Mesendoderm (in vitro differentiated cells): ENCODE data around the gene GNAL.

Experiments used
- DNase-seq: peaks from one replicate; pipeline ENCODE4 v3.0.0; 2013
- H2AK5ac ChIP-seq: 2 replicates; pipeline ENCODE4 v1.6.1; 2013; ENCODE audit warnings: low read length, inconsistent platforms
- H2BK120ac ChIP-seq: 2 replicates; pipeline ENCODE4 v1.6.1; 2013; ENCODE audit warnings: low read depth, mild to moderate bottlenecking, low read length, moderate library complexity, mixed read lengths
- H2BK15ac ChIP-seq: replicated peaks from 2 replicates; pipeline ENCODE4 v1.6.1; 2013; ENCODE audit warnings: low read depth, mild to moderate bottlenecking, moderate library complexity
- H2BK5ac ChIP-seq: 2 replicates; pipeline ENCODE4 v1.6.1; 2013; ENCODE audit warnings: low read length, inconsistent platforms
- H3K18ac ChIP-seq: 2 replicates; pipeline ENCODE4 v1.6.1; 2013; ENCODE audit warnings: mild to moderate bottlenecking, low read length, mixed read lengths
- H3K23ac ChIP-seq: one replicate; pipeline ENCODE4 v1.6.1; 2013; ENCODE audit warnings: low read length
- H3K27ac ChIP-seq: 2 replicates; pipeline ENCODE4 v1.5.1; 2013; ENCODE audit warnings: low read depth, mild to moderate bottlenecking, inconsistent platforms, low read length, moderate library complexity
- H3K27me3 ChIP-seq: 2 replicates; pipeline ENCODE4 v1.6.1; 2013; ENCODE audit warnings: low read length, control low read depth, mild to moderate bottlenecking, inconsistent platforms; ENCODE audit not compliant: insufficient read depth, poor library complexity
- H3K36me3 ChIP-seq: 2 replicates; pipeline ENCODE4 v1.6.1; 2013; ENCODE audit warnings: low read length, inconsistent platforms; ENCODE audit not compliant: control insufficient read depth, insufficient read depth
- H3K4ac ChIP-seq: one replicate; pipeline ENCODE4 v1.6.1; 2013; ENCODE audit warnings: low read depth, mild to moderate bottlenecking, low read length, moderate library complexity
- H3K4me1 ChIP-seq: 2 replicates; pipeline ENCODE4 v1.6.1; 2013; ENCODE audit warnings: low read depth, low read length, inconsistent platforms; ENCODE audit not compliant: control insufficient read depth
- H3K4me2 ChIP-seq: 2 replicates; pipeline ENCODE4 v1.6.1; 2013; ENCODE audit warnings: low read length
- H3K4me3 ChIP-seq: 2 replicates; pipeline ENCODE4 v1.5.1; 2013; ENCODE audit warnings: mild to moderate bottlenecking, low read length
- H3K56ac ChIP-seq: one replicate; pipeline ENCODE4 v1.6.1; 2013; ENCODE audit warnings: low read length
- H3K79me1 ChIP-seq: 2 replicates; pipeline ENCODE4 v1.6.1; 2013; ENCODE audit warnings: low read length, inconsistent platforms
- H3K79me2 ChIP-seq: 2 replicates; pipeline ENCODE4 v1.6.1; 2013; ENCODE audit warnings: mild to moderate bottlenecking, low read length; ENCODE audit not compliant: control insufficient read depth, insufficient read depth
- H3K9ac ChIP-seq: 2 replicates; pipeline ENCODE4 v1.6.1; 2013; ENCODE audit warnings: low read length, inconsistent platforms
- H4K5ac ChIP-seq: one replicate; pipeline ENCODE4 v1.6.1; 2013; ENCODE audit warnings: low read length
- H4K8ac ChIP-seq: one replicate; pipeline ENCODE4 v1.6.1; 2013; ENCODE audit warnings: low read depth, mild to moderate bottlenecking, control low read depth, low read length, moderate library complexity
- WGBS: extraction: QIAGEN DNeasy Blood & Tissue Kit; methylation state at CpG from one replicate; pipeline ENCODE4 v1.1.7; 2013; ENCODE audit warnings: low lambda C conversion rate, missing lambda C conversion rate; ENCODE audit not compliant: insufficient coverage; ENCODE audit errors: extremely low coverage; 5-methylcytosine and 5-hydroxymethylcytosine counted together

GNAL gene

GRCh38 chr18:11775436-11776174 lies 86.5 kb downstream of the GNAL start:
- H3K79me1 ChIP-seq = no peaks in the 10 kb centered on the region
- no peak overlapping the region for H2BK15ac ChIP-seq
- no peak overlapping the region for H3K9ac ChIP-seq
- no peak overlapping the region for H4K5ac ChIP-seq
- no peak overlapping the region for H4K8ac ChIP-seq
- H3K36me3 ChIP-seq = no peaks in the 10 kb centered on the region
- no peak overlapping the region for H3K18ac ChIP-seq
- no CpG with 5 or more reads among the region's 16 CpGs for WGBS
- no peak for DNase-seq
- H2BK5ac ChIP-seq = no peak overlapping the region
- no peaks in the 10 kb centered on the region for H3K27me3 ChIP-seq
- peaks cover 2% of the 10 kb centered on the region for H3K4me1 ChIP-seq
- no peak overlapping the region for H3K4me2 ChIP-seq
- H3K4me3 ChIP-seq = no peak overlapping the region
- no peak overlapping the region for H2BK120ac ChIP-seq
- no peak overlapping the region for H2AK5ac ChIP-seq
- no peak overlapping the region for H3K4ac ChIP-seq
- no peaks in the 10 kb centered on the region for H3K79me2 ChIP-seq
- H3K27ac ChIP-seq = no peak overlapping the region
- H3K56ac ChIP-seq = no peak overlapping the region
- H3K23ac ChIP-seq = no peak overlapping the region

- H4K8ac ChIP-seq = no peak overlapping the region
- H3K79me1 ChIP-seq = no peaks in the 10 kb centered on the region
- no peak overlapping the region for H2BK15ac ChIP-seq
- no peak overlapping the region for H2AK5ac ChIP-seq
- H3K23ac ChIP-seq = no peak overlapping the region
- no peak overlapping the region for H2BK120ac ChIP-seq
- H3K27me3 ChIP-seq = no peaks in the 10 kb centered on the region
- H3K27ac ChIP-seq = no peak overlapping the region
- peaks cover 10% of the 10 kb centered on the region for H3K4me1 ChIP-seq
- H3K4me2 ChIP-seq = no peak overlapping the region
- no peaks in the 10 kb centered on the region for H3K36me3 ChIP-seq
- H3K4me3 ChIP-seq = no peak overlapping the region
- no peak overlapping the region for H4K5ac ChIP-seq
- no peak overlapping the region for H3K56ac ChIP-seq
- H3K18ac ChIP-seq = no peak overlapping the region
- no CpG with 5 or more reads among the region's 5 CpGs for WGBS
- DNase-seq = no peak
- no peak overlapping the region for H3K9ac ChIP-seq
- no peak overlapping the region for H3K4ac ChIP-seq
- H3K79me2 ChIP-seq = no peaks in the 10 kb centered on the region
- H2BK5ac ChIP-seq = no peak overlapping the region
Observed at GRCh38 chr18:11780042-11780441, 91.0 kb downstream of the GNAL start.

- no peak overlapping the region for H3K23ac ChIP-seq
- H2AK5ac ChIP-seq = peak overlapping the region; percentile 3
- no peaks in the 10 kb centered on the region for H3K36me3 ChIP-seq
- no peak overlapping the region for H3K9ac ChIP-seq
- WGBS = no CpG with 5 or more reads among the region's 7 CpGs
- H2BK120ac ChIP-seq = no peak overlapping the region
- DNase-seq = peak; percentile 64
- no peaks in the 10 kb centered on the region for H3K79me1 ChIP-seq
- no peaks in the 10 kb centered on the region for H3K79me2 ChIP-seq
- no peak overlapping the region for H3K4ac ChIP-seq
- H2BK5ac ChIP-seq = peak overlapping the region; percentile 75
- H3K27ac ChIP-seq = no peak overlapping the region
- no peak overlapping the region for H3K18ac ChIP-seq
- no peak overlapping the region for H4K8ac ChIP-seq
- peaks cover 19% of the 10 kb centered on the region for H3K4me1 ChIP-seq
- H3K56ac ChIP-seq = peak overlapping the region; percentile 56
- no peak overlapping the region for H3K4me2 ChIP-seq
- H4K5ac ChIP-seq = no peak overlapping the region
- H2BK15ac ChIP-seq = no peak overlapping the region
- H3K27me3 ChIP-seq = no peaks in the 10 kb centered on the region
- no peak overlapping the region for H3K4me3 ChIP-seq
Observed at GRCh38 chr18:11783716-11784331, 94.8 kb downstream of the GNAL start.

DNA sequence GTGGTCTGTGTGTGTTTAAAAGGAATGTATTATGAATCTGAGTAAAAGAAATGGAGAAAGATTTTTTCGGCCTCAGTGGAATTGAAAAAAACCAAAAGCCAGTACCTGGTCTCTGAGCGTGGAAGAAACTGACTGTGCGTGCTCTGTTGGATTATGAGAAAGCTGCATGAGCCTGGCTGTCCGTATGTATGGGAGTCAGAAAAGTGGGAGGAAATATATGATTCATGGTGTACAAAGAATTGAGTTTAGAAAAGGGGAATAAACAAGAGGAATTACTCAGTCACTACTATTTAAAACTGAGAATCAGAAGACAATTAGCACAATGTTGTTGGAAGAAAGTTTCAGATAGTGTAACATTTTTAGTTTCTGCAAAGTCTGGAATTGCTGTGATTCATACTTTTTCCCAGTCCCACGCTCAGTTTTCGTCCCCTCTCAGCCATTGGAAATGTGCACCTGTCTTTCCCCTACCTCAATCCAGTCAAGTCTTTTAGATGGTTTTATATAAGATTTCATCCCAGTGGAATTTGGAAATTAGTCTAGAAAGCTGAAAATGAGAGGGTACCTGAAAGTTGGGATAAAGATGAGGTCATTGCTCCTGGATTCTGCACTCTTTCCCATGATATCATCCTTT lies 95.7 kb downstream of the GNAL start:
- Histone ChIP-seq H2BK120ac (no peak overlapping the region), H3K4me2 (no peak overlapping the region), H3K27me3 (no peaks in the 10 kb centered on the region), H3K4me3 (no peak overlapping the region), H2BK15ac (no peak overlapping the region), H2BK5ac (no peak overlapping the region), H3K9ac (no peak overlapping the region), H3K79me2 (no peaks in the 10 kb centered on the region), H3K56ac (peak overlapping the region; percentile 2), H3K18ac (peak overlapping the region; percentile 80), H4K8ac (no peak overlapping the region), H3K4ac (peak overlapping the region; percentile 55), H3K27ac (no peak overlapping the region), H3K23ac (no peak overlapping the region), H2AK5ac (no peak overlapping the region), H3K79me1 (no peaks in the 10 kb centered on the region), H3K36me3 (no peaks in the 10 kb centered on the region), H3K4me1 (peaks cover 22% of the 10 kb centered on the region), H4K5ac (no peak overlapping the region)
- WGBS = no CpG with 5 or more reads among the region's 6 CpGs
- DNase-seq = no peak

- peak overlapping the region; percentile 73 for H3K56ac ChIP-seq
- H3K23ac ChIP-seq = no peak overlapping the region
- H3K79me2 ChIP-seq = no peaks in the 10 kb centered on the region
- no peaks in the 10 kb centered on the region for H3K27me3 ChIP-seq
- no peaks in the 10 kb centered on the region for H3K79me1 ChIP-seq
- no peak overlapping the region for H2AK5ac ChIP-seq
- H3K18ac ChIP-seq = peak overlapping the region; percentile 80
- peaks cover 23% of the 10 kb centered on the region for H3K4me1 ChIP-seq
- no peak overlapping the region for H2BK15ac ChIP-seq
- no peak overlapping the region for H3K4ac ChIP-seq
- peak; percentile 60 for DNase-seq
- peak overlapping the region; percentile 44 for H3K27ac ChIP-seq
- no peak overlapping the region for H3K4me2 ChIP-seq
- peak overlapping the region; percentile 37 for H3K9ac ChIP-seq
- no peak overlapping the region for H4K8ac ChIP-seq
- no peak overlapping the region for H4K5ac ChIP-seq
- no CpG with 5 or more reads among the region's 9 CpGs for WGBS
- no peaks in the 10 kb centered on the region for H3K36me3 ChIP-seq
- H2BK120ac ChIP-seq = peak overlapping the region; percentile 95
- peak overlapping the region; percentile 22 for H2BK5ac ChIP-seq
- no peak overlapping the region for H3K4me3 ChIP-seq
Observed at GRCh38 chr18:11785444-11786055, 96.5 kb downstream of the GNAL start.
